ENCODE measurements around the gene AIF1L.

GRCh38 chr9:131048820-131049219 lies 47.5 kb upstream of the AIF1L start:
- TF ChIP-seq CTCF (optimal IDR thresholded peaks at IDR 0.05 in 1 of 3, IDR thresholded peaks at IDR 0.05 in 1 of 3, conservative IDR thresholded peaks at IDR 0.05 in 1 of 3; ENCODE audit: extremely low read depth in 1 of 3, insufficient read depth in 2 of 3, low read length in 3 of 3) (no peak), EZH2 (IDR thresholded peaks at IDR 0.05; ENCODE audit: low read length) (no peak)
